Neural cell (in vitro differentiated cells): ENCODE results near the gene FAM98C. TPM values are rescaled to one million over a fixed set of nuclear protein-coding genes. Genes with fewer than 3 reads are reported as not detected.

ENCODE experiments used
- H2AFZ ChIP-seq: fragments of 200-600, 300-800 bp; sonication (generic), shearing (Covaris generic); 2 replicates; pipeline ENCODE4 v1.6.0; 2014; ENCODE audit warnings: low read depth, mild to moderate bottlenecking, antibody characterized with exemption, low read length, moderate library complexity
- H3F3A ChIP-seq: fragments of 200-600 bp; shearing (Covaris generic); 2 replicates; pipeline ENCODE4 v1.6.1; 2016; ENCODE audit warnings: mild to moderate bottlenecking, moderate library complexity, mixed read lengths, antibody characterized with exemption, low read length; ENCODE audit not compliant: insufficient read depth, poor library complexity, severe bottlenecking
- H3K27ac ChIP-seq: fragments of 200-600, 300-800 bp; sonication (generic), shearing (Covaris generic); 2 replicates; pipeline ENCODE4 v1.5.1; 2014; ENCODE audit warnings: mild to moderate bottlenecking, low read length, moderate library complexity
- H3K27me3 ChIP-seq: fragments of 300-800, 200-600 bp; sonication (generic), shearing (Covaris generic); 2 replicates; pipeline ENCODE4 v1.6.0; 2014; ENCODE audit warnings: mild to moderate bottlenecking, low read depth, low read length, moderate library complexity; ENCODE audit not compliant: insufficient read depth
- H3K36me3 ChIP-seq: fragments of 300-800, 200-600 bp; sonication (generic), shearing (Covaris generic); 2 replicates; pipeline ENCODE4 v1.5.1; 2014; ENCODE audit warnings: mild to moderate bottlenecking, antibody characterized with exemption, low read length, moderate library complexity; ENCODE audit not compliant: insufficient read depth
- H3K4me2 ChIP-seq: fragments of 300-800, 200-600 bp; sonication (generic), shearing (Covaris generic); 2 replicates; pipeline ENCODE4 v1.6.0; 2014; ENCODE audit warnings: mild to moderate bottlenecking, low read length
- H3K4me3 ChIP-seq: fragments of 300-800, 200-600 bp; sonication (generic), shearing (Covaris generic); 2 replicates; pipeline ENCODE4 v1.5.1; 2014; ENCODE audit warnings: mild to moderate bottlenecking, low read length, moderate library complexity
- H3K79me2 ChIP-seq: fragments of 200-600 bp; shearing (Covaris generic); replicated peaks from 2 replicates; pipeline ENCODE4 v1.6.0; 2014; ENCODE audit warnings: mild to moderate bottlenecking, low read length, moderate library complexity; ENCODE audit not compliant: insufficient read depth
- H3K9ac ChIP-seq: fragments of 300-800, 200-600 bp; sonication (generic), shearing (Covaris generic); 2 replicates; pipeline ENCODE4 v1.6.1; 2016; ENCODE audit warnings: mild to moderate bottlenecking, low read length, mixed read lengths
- H3K9me2 ChIP-seq: fragments of 200-600 bp; shearing (Covaris generic); 2 replicates; pipeline ENCODE4 v1.6.1; 2016; ENCODE audit warnings: mild to moderate bottlenecking, low read length, mixed read lengths; ENCODE audit not compliant: insufficient read depth
- H3K9me3 ChIP-seq: fragments of 200-600, 300-800 bp; sonication (generic), shearing (Covaris generic); 2 replicates; pipeline ENCODE4 v1.6.1; 2016; ENCODE audit warnings: mild to moderate bottlenecking, mixed run types, low read length, moderate library complexity, mixed read lengths
- H4K20me1 ChIP-seq: fragments of 200-600 bp; shearing (Covaris generic); 2 replicates; pipeline ENCODE4 v1.6.1; 2016; ENCODE audit warnings: mild to moderate bottlenecking, mixed run types; ENCODE audit not compliant: insufficient read depth
- CTCF ChIP-seq: fragments of 450-650 bp; IDR thresholded peaks from 2 replicates; pipeline ENCODE4 v1.5.1; 2014; ENCODE audit warnings: antibody characterized with exemption, mild to moderate bottlenecking, moderate library complexity; ENCODE audit not compliant: poor library complexity, severe bottlenecking
- EP300 ChIP-seq: fragments of 450-650 bp; conservative IDR thresholded peaks from 2 replicates; pipeline ENCODE4 v1.6.1; 2014; ENCODE audit warnings: antibody characterized with exemption, mild to moderate bottlenecking, moderate library complexity; ENCODE audit not compliant: poor library complexity, severe bottlenecking
- EZH2 ChIP-seq: fragments of 200-600, 300-800 bp; shearing (Covaris generic), sonication (generic); IDR thresholded peaks from 2 replicates; pipeline ENCODE4 v1.6.1; 2014; ENCODE audit warnings: antibody characterized with exemption, low read length, borderline replicate concordance, mild to moderate bottlenecking; ENCODE audit not compliant: insufficient read depth, poor library complexity, severe bottlenecking
- MXI1 ChIP-seq: fragments of 450-650 bp; conservative IDR thresholded peaks from 2 replicates; pipeline ENCODE4 v1.6.1; 2014; ENCODE audit warnings: antibody characterized with exemption, mild to moderate bottlenecking; ENCODE audit not compliant: poor library complexity, severe bottlenecking
- POLR2AphosphoS5 ChIP-seq: IDR thresholded peaks from 2 replicates; pipeline ENCODE4 v1.6.1; 2012
- RAD21 ChIP-seq: fragments of 450-650 bp; conservative IDR thresholded peaks from 2 replicates; pipeline ENCODE4 v1.6.1; 2014; ENCODE audit warnings: antibody characterized with exemption, mild to moderate bottlenecking, moderate library complexity
- SMC3 ChIP-seq: fragments of 450-650 bp; conservative IDR thresholded peaks from 2 replicates; pipeline ENCODE4 v1.6.1; 2014; ENCODE audit warnings: antibody characterized with exemption, mild to moderate bottlenecking, moderate library complexity; ENCODE audit not compliant: poor library complexity
- TAF1 ChIP-seq: IDR thresholded peaks from 2 replicates; pipeline ENCODE4 v1.6.1; 2012; ENCODE audit warnings: low read depth
- polyA plus RNA-seq: library from polyadenylated mRNA; depleted of rRNA; stranded (reverse); fragments of >200 nt; gene quantifications from 2 replicates; pipeline ENCODE4 v1.2.3, GENCODE V29; 2014
- TF ChIP-seq, protein P1 (sequence below): IDR thresholded peaks from 2 replicates; pipeline ENCODE4 v1.6.1; 2012; ENCODE audit warnings: borderline replicate concordance

Gene FAM98C
- polyA plus RNA-seq, 1 donor from 2014 or later, result 79.3 TPM

GRCh38 chr19:38394488-38394887 lies 8.4 kb upstream of the FAM98C start:
- Histone ChIP-seq H3K9me3 (no peaks in the 10 kb centered on the region), H3K4me3 (no peak overlapping the region), H3K79me2 (peaks cover 7% of the 10 kb centered on the region), H3K36me3 (peaks cover 6% of the 10 kb centered on the region), H3K27me3 (no peaks in the 10 kb centered on the region), H2AFZ (no peak overlapping the region), H3F3A (no peaks in the 10 kb centered on the region), H4K20me1 (no peaks in the 10 kb centered on the region), H3K27ac (no peak overlapping the region), H3K4me2 (no peak overlapping the region), H3K9ac (no peak overlapping the region), H3K9me2 (no peaks in the 10 kb centered on the region)
- no peak for TF ChIP-seq TAF1
- TF ChIP-seq MXI1, result no peak
- TF ChIP-seq, protein P1, sequence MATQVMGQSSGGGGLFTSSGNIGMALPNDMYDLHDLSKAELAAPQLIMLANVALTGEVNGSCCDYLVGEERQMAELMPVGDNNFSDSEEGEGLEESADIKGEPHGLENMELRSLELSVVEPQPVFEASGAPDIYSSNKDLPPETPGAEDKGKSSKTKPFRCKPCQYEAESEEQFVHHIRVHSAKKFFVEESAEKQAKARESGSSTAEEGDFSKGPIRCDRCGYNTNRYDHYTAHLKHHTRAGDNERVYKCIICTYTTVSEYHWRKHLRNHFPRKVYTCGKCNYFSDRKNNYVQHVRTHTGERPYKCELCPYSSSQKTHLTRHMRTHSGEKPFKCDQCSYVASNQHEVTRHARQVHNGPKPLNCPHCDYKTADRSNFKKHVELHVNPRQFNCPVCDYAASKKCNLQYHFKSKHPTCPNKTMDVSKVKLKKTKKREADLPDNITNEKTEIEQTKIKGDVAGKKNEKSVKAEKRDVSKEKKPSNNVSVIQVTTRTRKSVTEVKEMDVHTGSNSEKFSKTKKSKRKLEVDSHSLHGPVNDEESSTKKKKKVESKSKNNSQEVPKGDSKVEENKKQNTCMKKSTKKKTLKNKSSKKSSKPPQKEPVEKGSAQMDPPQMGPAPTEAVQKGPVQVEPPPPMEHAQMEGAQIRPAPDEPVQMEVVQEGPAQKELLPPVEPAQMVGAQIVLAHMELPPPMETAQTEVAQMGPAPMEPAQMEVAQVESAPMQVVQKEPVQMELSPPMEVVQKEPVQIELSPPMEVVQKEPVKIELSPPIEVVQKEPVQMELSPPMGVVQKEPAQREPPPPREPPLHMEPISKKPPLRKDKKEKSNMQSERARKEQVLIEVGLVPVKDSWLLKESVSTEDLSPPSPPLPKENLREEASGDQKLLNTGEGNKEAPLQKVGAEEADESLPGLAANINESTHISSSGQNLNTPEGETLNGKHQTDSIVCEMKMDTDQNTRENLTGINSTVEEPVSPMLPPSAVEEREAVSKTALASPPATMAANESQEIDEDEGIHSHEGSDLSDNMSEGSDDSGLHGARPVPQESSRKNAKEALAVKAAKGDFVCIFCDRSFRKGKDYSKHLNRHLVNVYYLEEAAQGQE, result no peak
- no peak for TF ChIP-seq EP300
- TF ChIP-seq SMC3, result no peak
- TF ChIP-seq EZH2, result no peak
- TF ChIP-seq POLR2AphosphoS5, result no peak
- TF ChIP-seq RAD21, result no peak
- no peak for TF ChIP-seq CTCF

DNA sequence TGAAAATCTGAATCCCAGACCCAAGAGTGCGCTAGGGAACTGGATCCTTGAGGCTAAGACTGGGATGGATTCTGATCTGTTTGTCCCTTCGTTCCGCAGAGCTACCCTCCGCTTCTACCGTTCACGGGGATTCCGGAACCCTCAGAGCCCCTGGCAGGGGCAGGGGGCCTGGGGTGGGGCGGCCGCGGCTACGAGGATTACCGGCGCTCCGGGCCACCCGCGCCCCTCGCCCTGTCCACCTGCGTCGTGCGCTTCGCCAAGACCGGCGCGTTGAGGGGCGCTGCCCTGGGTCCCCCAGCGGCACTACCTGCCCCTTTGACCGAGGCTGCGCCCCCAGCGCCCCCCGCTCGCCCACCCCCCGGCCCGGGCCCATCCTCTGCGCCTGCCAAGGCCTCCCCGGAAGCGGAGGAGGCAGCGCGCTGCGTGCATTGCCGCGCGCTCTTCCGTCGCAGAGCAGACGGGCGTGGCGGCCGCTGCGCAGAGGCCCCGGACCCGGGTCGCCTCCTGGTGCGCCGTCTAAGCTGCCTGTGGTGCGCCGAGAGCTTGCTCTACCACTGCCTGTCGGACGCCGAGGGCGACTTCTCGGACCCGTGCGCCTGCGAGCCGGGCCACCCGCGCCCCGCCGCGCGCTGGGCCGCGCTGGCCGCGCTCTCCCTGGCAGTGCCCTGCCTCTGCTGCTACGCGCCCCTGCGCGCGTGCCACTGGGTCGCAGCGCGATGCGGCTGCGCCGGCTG lies 7.3 kb upstream of the FAM98C start:
- Histone ChIP-seq H3K79me2 (no peaks in the 10 kb centered on the region), H3K4me2 (no peak overlapping the region), H3F3A (no peaks in the 10 kb centered on the region), H3K27ac (no peak overlapping the region), H3K9me3 (no peaks in the 10 kb centered on the region), H3K9ac (no peak overlapping the region), H3K36me3 (peaks cover 6% of the 10 kb centered on the region), H3K9me2 (no peaks in the 10 kb centered on the region), H4K20me1 (no peaks in the 10 kb centered on the region), H3K27me3 (no peaks in the 10 kb centered on the region), H3K4me3 (no peak overlapping the region), H2AFZ (no peak overlapping the region)
- TF ChIP-seq, protein P1, result no peak
- TF ChIP-seq POLR2AphosphoS5, result no peak
- TF ChIP-seq SMC3, result no peak
- no peak for TF ChIP-seq TAF1
- no peak for TF ChIP-seq EZH2
- TF ChIP-seq MXI1, result no peak
- TF ChIP-seq CTCF, result no peak
